Panc1 (cell line): ENCODE measurements around the gene LRRC66. TPM values are rescaled to one million over a fixed set of nuclear protein-coding genes. Genes with fewer than 3 reads are reported as not detected.

Experiments used
- ATAC-seq: fragments of 200-7000 bp; cut with Tn5 transposase; 2 replicates; pipeline ENCODE4 v1.9.1; 2020; ENCODE audit warnings: mild to moderate bottlenecking, moderate library complexity
- BruUV-seq: library from RNA; stranded (reverse); fragments of 400-500 nt; replicated peaks from 2 replicates; lab custom pipeline; 2021; lab: Mats Ljungman, UMichigan
- CTCF ChIA-PET: fragments of 300-600 bp; sonication (Branson Sonifier 250); formaldehyde crosslinking; loops from one replicate; lab custom pipeline; 2022; ENCODE audit warnings: antibody characterized with exemption; lab: Charles Lee
- POLR2A ChIA-PET: fragments of 300-600 bp; sonication (Branson Sonifier 250); formaldehyde crosslinking; loops from one replicate; lab custom pipeline; 2022; ENCODE audit warnings: antibody characterized with exemption; lab: Charles Lee
- DNase-seq: peaks from one replicate; pipeline ENCODE4 v3.0.0-alpha.2; 2010; ENCODE audit warnings: low read depth, low spot score
- H3K27ac ChIP-seq: 2 replicates; pipeline ENCODE4 v1.5.1; 2011; ENCODE audit warnings: mild to moderate bottlenecking, low read length, inconsistent platforms
- H3K27me3 ChIP-seq: fragments of 200-500 bp; sonication (Bioruptor generic); 2 replicates; pipeline ENCODE4 v1.6.0; 2014; ENCODE audit warnings: low read length, inconsistent platforms; ENCODE audit not compliant: control insufficient read depth, insufficient read depth
- H3K36me3 ChIP-seq: fragments of 200-500 bp; sonication (Bioruptor generic); 2 replicates; pipeline ENCODE4 v1.5.1; 2014; ENCODE audit warnings: inconsistent platforms, mild to moderate bottlenecking, low read length, moderate library complexity; ENCODE audit not compliant: control insufficient read depth, insufficient read depth
- H3K4me1 ChIP-seq: 2 replicates; pipeline ENCODE4 v1.5.1; 2011; ENCODE audit warnings: inconsistent platforms, mild to moderate bottlenecking, low read length, moderate library complexity; ENCODE audit not compliant: control insufficient read depth, insufficient read depth
- H3K4me3 ChIP-seq, 2 experiments: 2 replicates each; pipeline ENCODE4 v1.5.1; 2011 to 2012; ENCODE audit warnings: low read depth in 2 of 2, low read length in 2 of 2, mild to moderate bottlenecking in 2 of 2, inconsistent platforms in 1 of 2, moderate library complexity in 1 of 2
- H3K9me3 ChIP-seq: fragments of 200-500 bp; sonication (Bioruptor generic); 2 replicates; pipeline ENCODE4 v1.5.1; 2014; ENCODE audit warnings: low read depth, mild to moderate bottlenecking, inconsistent platforms, low read length, moderate library complexity; ENCODE audit not compliant: control insufficient read depth, insufficient read depth
- POLR2AphosphoS5 ChIP-seq: IDR thresholded peaks from 2 replicates; pipeline ENCODE4 v1.6.1; 2012; ENCODE audit warnings: mild to moderate bottlenecking, low read depth, low read length, moderate library complexity
- SIN3A ChIP-seq: IDR thresholded peaks from 2 replicates; pipeline ENCODE4 v1.6.1; 2012; ENCODE audit warnings: low read depth, mild to moderate bottlenecking, low read length, moderate library complexity, borderline replicate concordance; ENCODE audit not compliant: insufficient read depth
- TCF7L2 ChIP-seq: IDR thresholded peaks from 2 replicates; pipeline ENCODE4 v1.6.1; 2011; ENCODE audit warnings: mild to moderate bottlenecking, low read depth, low read length, inconsistent platforms
- in situ Hi-C: cut with HindIII; loops from 2 replicates; pipeline ENCODE4 v1.10.0; 2016; ENCODE audit warnings: low sequenced_read_pairs, low pct_unique_long_range_greater_than_20kb
- intact Hi-C: fragments of 100-400 bp; cut with micrococcal nuclease; formaldehyde crosslinking; loops from one replicate; pipeline ENCODE4 v1.10.0; 2022; ENCODE audit not compliant: unreplicated experiment
- total RNA-seq: library from RNA; stranded (reverse); gene quantifications from one replicate; pipeline ENCODE4 v1.2.1, GENCODE V29; 2021; ENCODE audit not compliant: unreplicated experiment
- TF ChIP-seq, protein P1 (sequence below), 2 experiments: IDR thresholded peaks; 2 replicates each; pipeline ENCODE4 v1.6.1; 2011 to 2012; ENCODE audit warnings: low read depth in 2 of 2, control low read depth in 1 of 2, low read length in 1 of 2, mild to moderate bottlenecking in 1 of 2, moderate library complexity in 1 of 2; ENCODE audit not compliant: insufficient read depth in 1 of 2
- TF ChIP-seq, protein P2 (sequence below): fragments of 450-650 bp; IDR thresholded peaks from 2 replicates; pipeline ENCODE4 v1.5.1; 2017; ENCODE audit warnings: mild to moderate bottlenecking

The LRRC66 gene
- total RNA-seq, 1 experiment from 2014 or later, result 0.08 TPM

DNA sequence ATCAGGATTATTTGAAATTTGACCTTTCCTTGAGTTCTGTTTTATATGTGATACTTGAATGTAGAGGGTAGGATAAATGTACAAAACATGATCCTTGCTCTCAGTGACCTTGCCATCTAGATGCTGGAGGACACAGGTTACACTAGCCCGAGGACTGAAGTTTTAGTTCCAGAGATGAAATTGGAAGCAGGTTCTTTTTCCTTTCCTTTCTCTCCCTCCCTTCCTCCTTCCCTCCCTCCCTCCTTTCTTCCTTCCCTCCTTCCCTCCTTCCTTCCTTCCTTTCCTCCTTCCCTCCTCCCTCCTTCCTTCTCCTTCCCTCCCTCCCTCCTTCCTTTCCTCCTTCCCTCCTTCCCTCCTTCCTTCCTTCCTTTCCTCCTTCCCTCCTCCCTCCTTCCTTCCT lies 54.3 kb downstream of the LRRC66 start:
- in situ Hi-C loops (no loop called here), intact Hi-C loops (no loop called here)
- Histone ChIP-seq H3K4me3 (no peak overlapping the region), H3K36me3 (no peaks in the 10 kb centered on the region), H3K4me1 (no peaks in the 10 kb centered on the region), H3K27ac (no peak overlapping the region), H3K27me3 (no peaks in the 10 kb centered on the region), H3K9me3 (no peaks in the 10 kb centered on the region)
- ChIA-PET POLR2A (no interaction called here), CTCF (interaction anchor here (0.6 kb wide), 1 partner anchor 71 kb away, joined by 14 read pairs; no protein-coding TSS in a partner anchor)
- TF ChIP-seq SIN3A (no peak), TCF7L2 (no peak), POLR2AphosphoS5 (no peak)
- TF ChIP-seq, protein P1, sequence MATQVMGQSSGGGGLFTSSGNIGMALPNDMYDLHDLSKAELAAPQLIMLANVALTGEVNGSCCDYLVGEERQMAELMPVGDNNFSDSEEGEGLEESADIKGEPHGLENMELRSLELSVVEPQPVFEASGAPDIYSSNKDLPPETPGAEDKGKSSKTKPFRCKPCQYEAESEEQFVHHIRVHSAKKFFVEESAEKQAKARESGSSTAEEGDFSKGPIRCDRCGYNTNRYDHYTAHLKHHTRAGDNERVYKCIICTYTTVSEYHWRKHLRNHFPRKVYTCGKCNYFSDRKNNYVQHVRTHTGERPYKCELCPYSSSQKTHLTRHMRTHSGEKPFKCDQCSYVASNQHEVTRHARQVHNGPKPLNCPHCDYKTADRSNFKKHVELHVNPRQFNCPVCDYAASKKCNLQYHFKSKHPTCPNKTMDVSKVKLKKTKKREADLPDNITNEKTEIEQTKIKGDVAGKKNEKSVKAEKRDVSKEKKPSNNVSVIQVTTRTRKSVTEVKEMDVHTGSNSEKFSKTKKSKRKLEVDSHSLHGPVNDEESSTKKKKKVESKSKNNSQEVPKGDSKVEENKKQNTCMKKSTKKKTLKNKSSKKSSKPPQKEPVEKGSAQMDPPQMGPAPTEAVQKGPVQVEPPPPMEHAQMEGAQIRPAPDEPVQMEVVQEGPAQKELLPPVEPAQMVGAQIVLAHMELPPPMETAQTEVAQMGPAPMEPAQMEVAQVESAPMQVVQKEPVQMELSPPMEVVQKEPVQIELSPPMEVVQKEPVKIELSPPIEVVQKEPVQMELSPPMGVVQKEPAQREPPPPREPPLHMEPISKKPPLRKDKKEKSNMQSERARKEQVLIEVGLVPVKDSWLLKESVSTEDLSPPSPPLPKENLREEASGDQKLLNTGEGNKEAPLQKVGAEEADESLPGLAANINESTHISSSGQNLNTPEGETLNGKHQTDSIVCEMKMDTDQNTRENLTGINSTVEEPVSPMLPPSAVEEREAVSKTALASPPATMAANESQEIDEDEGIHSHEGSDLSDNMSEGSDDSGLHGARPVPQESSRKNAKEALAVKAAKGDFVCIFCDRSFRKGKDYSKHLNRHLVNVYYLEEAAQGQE (IDR thresholded peaks at IDR 0.05; ENCODE audit: insufficient read depth in 1 of 2, low read depth in 2 of 2, low read length in 1 of 2), result no peak
- DNase-seq, result no peak
- no peak for ATAC-seq
- BruUV-seq, result no TSS peak

DNA sequence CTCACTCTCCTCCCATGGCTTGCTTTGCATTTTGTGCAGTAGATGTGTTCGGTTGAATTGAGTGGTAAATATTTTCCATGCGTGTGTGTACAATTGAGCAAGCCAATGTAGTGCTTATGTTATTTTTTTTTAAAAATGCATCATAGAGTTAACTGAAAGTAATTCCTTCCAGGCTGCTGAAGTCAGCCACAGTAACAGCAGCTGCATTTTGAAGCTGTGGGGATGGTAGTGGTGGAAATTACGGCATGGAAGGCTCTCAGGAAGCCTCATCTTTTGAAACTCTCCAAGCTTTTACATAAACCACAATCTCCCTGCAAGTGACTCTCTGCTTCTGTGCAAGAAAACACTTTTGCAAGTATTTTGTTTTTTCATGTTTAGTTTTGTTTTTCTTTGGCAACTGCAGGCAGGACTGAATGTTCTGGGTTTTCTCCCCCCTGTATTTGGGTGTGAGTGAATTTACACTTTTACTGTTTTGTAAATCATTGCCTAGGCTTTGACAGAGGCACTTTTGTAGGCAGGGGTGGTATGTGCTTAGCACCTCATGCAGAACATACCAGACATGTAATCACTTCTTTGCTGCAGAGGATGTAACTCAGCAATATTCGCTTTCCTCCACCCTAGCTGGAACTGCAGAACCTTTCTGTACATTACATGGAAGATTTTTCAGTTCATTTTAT lies 56.2 kb downstream of the LRRC66 start:
- no peak for TF ChIP-seq TCF7L2
- TF ChIP-seq, protein P1 (IDR thresholded peaks at IDR 0.05; ENCODE audit: insufficient read depth in 1 of 2, low read depth in 2 of 2, low read length in 1 of 2), result no peak
- TF ChIP-seq, protein P2, sequence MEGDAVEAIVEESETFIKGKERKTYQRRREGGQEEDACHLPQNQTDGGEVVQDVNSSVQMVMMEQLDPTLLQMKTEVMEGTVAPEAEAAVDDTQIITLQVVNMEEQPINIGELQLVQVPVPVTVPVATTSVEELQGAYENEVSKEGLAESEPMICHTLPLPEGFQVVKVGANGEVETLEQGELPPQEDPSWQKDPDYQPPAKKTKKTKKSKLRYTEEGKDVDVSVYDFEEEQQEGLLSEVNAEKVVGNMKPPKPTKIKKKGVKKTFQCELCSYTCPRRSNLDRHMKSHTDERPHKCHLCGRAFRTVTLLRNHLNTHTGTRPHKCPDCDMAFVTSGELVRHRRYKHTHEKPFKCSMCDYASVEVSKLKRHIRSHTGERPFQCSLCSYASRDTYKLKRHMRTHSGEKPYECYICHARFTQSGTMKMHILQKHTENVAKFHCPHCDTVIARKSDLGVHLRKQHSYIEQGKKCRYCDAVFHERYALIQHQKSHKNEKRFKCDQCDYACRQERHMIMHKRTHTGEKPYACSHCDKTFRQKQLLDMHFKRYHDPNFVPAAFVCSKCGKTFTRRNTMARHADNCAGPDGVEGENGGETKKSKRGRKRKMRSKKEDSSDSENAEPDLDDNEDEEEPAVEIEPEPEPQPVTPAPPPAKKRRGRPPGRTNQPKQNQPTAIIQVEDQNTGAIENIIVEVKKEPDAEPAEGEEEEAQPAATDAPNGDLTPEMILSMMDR, result no peak
- DNase-seq (no peak), ATAC-seq (no peak)
- no peak overlapping the region for H3K4me3 ChIP-seq
- in situ Hi-C loops (no loop called here), intact Hi-C loops (no loop called here)
- H3K27me3 ChIP-seq, result no peaks in the 10 kb centered on the region
- BruUV-seq, result no TSS peak
- no peak overlapping the region for H3K27ac ChIP-seq
- no peaks in the 10 kb centered on the region for H3K4me1 ChIP-seq
- no peaks in the 10 kb centered on the region for H3K9me3 ChIP-seq
- ChIA-PET POLR2A (no interaction called here), CTCF (no interaction called here)
- H3K36me3 ChIP-seq, result no peaks in the 10 kb centered on the region
